Activated T-helper 2 cell treated with anti-CD3 and anti-CD28 coated beads, Interferon-gamma antibody, Interleukin-2, Interleukin-4, amounts not matched to agents 10 μg/mL and 5 μg/mL and 100 μg/mL, durations not matched to agents 14 hours and 24 hours and 36 hours (primary cell): ENCODE data around the gene WDR89. TPM values are rescaled to one million over a fixed set of nuclear protein-coding genes. Genes with fewer than 3 reads are reported as not detected.

Source experiments
- DNase-seq: peaks from one replicate; pipeline ENCODE4 v3.0.0; 2021; ENCODE audit warnings: low spot score
- H3K27ac Mint-ChIP-seq: one replicate; pipeline ENCODE4 v1.8.0; 2021; ENCODE audit warnings: mixed read lengths
- H3K27me3 Mint-ChIP-seq: one replicate; pipeline ENCODE4 v1.8.0; 2021; ENCODE audit warnings: low read depth, mixed read lengths
- H3K36me3 Mint-ChIP-seq: one replicate; pipeline ENCODE4 v1.8.0; 2021; ENCODE audit warnings: low read depth, mixed read lengths
- H3K4me1 Mint-ChIP-seq: one replicate; pipeline ENCODE4 v1.8.0; 2021; ENCODE audit warnings: low read depth, mixed read lengths
- H3K4me3 Mint-ChIP-seq: one replicate; pipeline ENCODE4 v1.8.0; 2021; ENCODE audit warnings: low read depth, mild to moderate bottlenecking, moderate library complexity, mixed read lengths
- H3K9me3 Mint-ChIP-seq: one replicate; pipeline ENCODE4 v1.8.0; 2021; ENCODE audit warnings: mixed read lengths
- intact Hi-C: fragments of 100-400 bp; cut with micrococcal nuclease; formaldehyde crosslinking; loops from one replicate; pipeline ENCODE4 v1.15.1; 2023
- total RNA-seq: library from RNA; stranded (reverse); gene quantifications from 2 replicates; pipeline ENCODE4 v1.2.3, GENCODE V29; 2022

Gene WDR89
- total RNA-seq, 1 donor from 2014 or later: 25.9 TPM

GRCh38 chr14:63563370-63564026, 78.2 kb downstream of the WDR89 start:
- Mint-ChIP-seq H3K9me3 (no peaks in the 10 kb centered on the region), H3K27me3 (no peaks in the 10 kb centered on the region), H3K27ac (no peak overlapping the region), H3K4me1 (peaks cover 1% of the 10 kb centered on the region), H3K4me3 (no peak overlapping the region), H3K36me3 (no peaks in the 10 kb centered on the region)
- intact Hi-C loops: no loop called here
- DNase-seq: no peak

- intact Hi-C loops: no loop called here
- no peak overlapping the region for H3K27ac Mint-ChIP-seq
These were observed 79.3 kb downstream of the WDR89 start for GRCh38 chr14:63562405-63562804.

GRCh38 chr14:63555572-63555971, 86.1 kb downstream of the WDR89 start:
- no peaks in the 10 kb centered on the region for H3K9me3 Mint-ChIP-seq
- no peak overlapping the region for H3K27ac Mint-ChIP-seq
- H3K4me3 Mint-ChIP-seq: no peak overlapping the region
- no peak for DNase-seq
- no peaks in the 10 kb centered on the region for H3K27me3 Mint-ChIP-seq
- intact Hi-C loops: no loop called here
- H3K36me3 Mint-ChIP-seq: no peaks in the 10 kb centered on the region
- peaks cover 6% of the 10 kb centered on the region for H3K4me1 Mint-ChIP-seq

More at GRCh38 chr14:63562405-63562804, 79.3 kb downstream of the WDR89 start:
- Mint-ChIP-seq H3K4me3 (no peak overlapping the region), H3K27me3 (no peaks in the 10 kb centered on the region), H3K36me3 (no peaks in the 10 kb centered on the region), H3K4me1 (peaks cover 1% of the 10 kb centered on the region), H3K9me3 (no peaks in the 10 kb centered on the region)
- DNase-seq: no peak

GRCh38 chr14:63551332-63551731, 90.3 kb downstream of the WDR89 start:
- H3K4me1 Mint-ChIP-seq: peaks cover 6% of the 10 kb centered on the region
- H3K27me3 Mint-ChIP-seq: peaks cover 1% of the 10 kb centered on the region
- no peak overlapping the region for H3K27ac Mint-ChIP-seq
- no peak overlapping the region for H3K4me3 Mint-ChIP-seq
- DNase-seq: no peak
- no peaks in the 10 kb centered on the region for H3K36me3 Mint-ChIP-seq
- intact Hi-C loops: no loop called here
- no peaks in the 10 kb centered on the region for H3K9me3 Mint-ChIP-seq

DNA sequence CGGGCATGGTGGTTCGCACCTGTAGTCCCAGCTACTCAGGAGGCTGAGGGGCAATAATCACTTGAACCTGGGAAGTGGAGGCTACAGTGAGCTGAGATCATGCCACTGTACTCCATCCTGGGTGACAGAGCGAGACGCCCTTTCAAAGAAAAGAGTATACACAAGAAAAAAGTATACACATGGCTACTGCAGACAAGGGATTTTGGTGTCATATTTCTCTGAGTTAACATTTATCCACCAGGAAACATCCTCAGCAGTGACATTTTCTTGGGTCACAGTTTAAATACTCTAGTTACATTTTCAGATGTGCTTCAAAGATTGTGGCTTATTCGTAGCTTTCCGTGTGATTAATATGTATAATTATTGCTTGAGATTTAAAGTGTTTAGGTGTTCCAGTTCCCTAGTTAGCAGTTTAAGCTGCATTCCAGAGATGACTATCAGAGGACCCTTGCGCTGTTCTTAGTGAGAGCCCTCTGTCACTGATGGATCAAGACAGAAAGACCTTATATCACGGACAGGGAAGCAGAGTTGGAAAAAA, 93.8 kb downstream of the WDR89 start:
- no peaks in the 10 kb centered on the region for H3K36me3 Mint-ChIP-seq
- H3K4me1 Mint-ChIP-seq: peaks cover 14% of the 10 kb centered on the region
- intact Hi-C loops: loop anchor here (10.0 kb wide), 1 partner anchor 307 kb away; the partner anchor contains the start of gene SYNE2
- H3K27ac Mint-ChIP-seq: no peak overlapping the region
- no peak for DNase-seq
- H3K27me3 Mint-ChIP-seq: peaks cover 1% of the 10 kb centered on the region
- H3K4me3 Mint-ChIP-seq: no peak overlapping the region
- H3K9me3 Mint-ChIP-seq: no peaks in the 10 kb centered on the region

Other genes with a start within 250 kb of the WDR89 start
- gene PPP2R5E, start 98.5 kb downstream of the WDR89 start, total RNA-seq: 44.1 and 47.6 TPM in 2 replicates
- gene SGPP1, start 86.2 kb upstream of the WDR89 start, total RNA-seq: 13.0 and 14.0 TPM in 2 replicates
- gene SYNE2, start 211.1 kb upstream of the WDR89 start, total RNA-seq: 15.2 and 16.1 TPM in 2 replicates